Measurements from ENCODE around the gene PTPRM. TPM values are rescaled to one million over a fixed set of nuclear protein-coding genes. Genes with fewer than 3 reads are reported as not detected.

The PTPRM gene
- total RNA-seq, 1 donor from 2014 or later, result 133 TPM

GRCh38 chr18:7567474-7568425 is 634 bp downstream of the PTPRM start:
- DNase-seq (ENCODE audit: low spot score), result peak; percentile 92

- DNase-seq (ENCODE audit: low spot score), result peak; percentile 89
Measured at GRCh38 chr18:7568426-7568825, 1.3 kb downstream of the PTPRM start.

GRCh38 chr18:7571626-7572025 is 4.5 kb downstream of the PTPRM start:
- no peak for DNase-seq (ENCODE audit: low spot score)

GRCh38 chr18:7572822-7573221 is 5.7 kb downstream of the PTPRM start:
- DNase-seq (ENCODE audit: low spot score), result no peak

GRCh38 chr18:7575465-7576028 is 8.4 kb downstream of the PTPRM start:
- DNase-seq (ENCODE audit: low spot score), result no peak

GRCh38 chr18:7576077-7576476 is 9.0 kb downstream of the PTPRM start:
- no peak for DNase-seq (ENCODE audit: low spot score)

- DNase-seq (ENCODE audit: low spot score), result no peak
Measured at GRCh38 chr18:7576685-7577084, 9.6 kb downstream of the PTPRM start.

- DNase-seq (ENCODE audit: low spot score), result no peak
Measured at GRCh38 chr18:7577706-7578105, 10.6 kb downstream of the PTPRM start.

GRCh38 chr18:7579176-7579917 is 12.2 kb downstream of the PTPRM start:
- DNase-seq (ENCODE audit: low spot score), result no peak

GRCh38 chr18:7579918-7580542 is 12.9 kb downstream of the PTPRM start:
- DNase-seq (ENCODE audit: low spot score), result no peak

- no peak for DNase-seq (ENCODE audit: low spot score)
Measured at GRCh38 chr18:7584646-7585275, 17.6 kb downstream of the PTPRM start.

GRCh38 chr18:7585276-7585670 is 18.2 kb downstream of the PTPRM start:
- no peak for DNase-seq (ENCODE audit: low spot score)

GRCh38 chr18:7586379-7586778 is 19.3 kb downstream of the PTPRM start:
- no peak for DNase-seq (ENCODE audit: low spot score)

GRCh38 chr18:7590826-7591560 is 23.9 kb downstream of the PTPRM start:
- DNase-seq (ENCODE audit: low spot score), result no peak

- DNase-seq (ENCODE audit: low spot score), result no peak
Measured at GRCh38 chr18:7592305-7593071, 25.4 kb downstream of the PTPRM start.

GRCh38 chr18:7593218-7593819 is 26.2 kb downstream of the PTPRM start:
- DNase-seq (ENCODE audit: low spot score), result no peak

GRCh38 chr18:7596147-7596546 is 29.0 kb downstream of the PTPRM start:
- DNase-seq (ENCODE audit: low spot score), result no peak

- no peak for DNase-seq (ENCODE audit: low spot score)
Measured at GRCh38 chr18:7597500-7597899, 30.4 kb downstream of the PTPRM start.
